ENCODE measurements around the gene ZNF83. TPM values are rescaled to one million over a fixed set of nuclear protein-coding genes. Genes with fewer than 3 reads are reported as not detected.
"Not testable (repeated sequence)": the region's sequence is repeated elsewhere in the genome, so short reads cannot be mapped to it uniquely, and the experiment has no call there.

The ZNF83 gene
- total RNA-seq, 1 experiment from 2014 or later: 5.3 TPM

DNA sequence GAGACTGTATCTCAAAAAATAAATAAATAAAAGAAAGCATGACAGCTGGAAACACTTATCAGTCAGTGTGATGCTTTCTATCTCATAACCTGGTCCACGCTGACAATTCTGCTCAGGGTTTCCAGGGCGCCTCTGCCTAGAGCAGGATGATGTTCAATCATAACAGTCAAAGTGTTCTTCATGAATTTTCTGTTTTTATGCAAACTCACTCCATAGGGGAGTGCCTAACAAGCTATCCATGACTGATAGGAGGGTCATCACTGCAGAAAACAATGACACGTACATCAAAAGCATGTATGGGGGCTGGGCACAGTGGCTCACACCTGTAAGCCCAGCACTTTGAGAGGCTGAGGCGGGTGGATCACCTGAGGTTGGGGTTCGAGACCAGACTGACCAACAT lies 41.4 kb upstream of the ZNF83 start:
- TF ChIP-seq, protein P1, sequence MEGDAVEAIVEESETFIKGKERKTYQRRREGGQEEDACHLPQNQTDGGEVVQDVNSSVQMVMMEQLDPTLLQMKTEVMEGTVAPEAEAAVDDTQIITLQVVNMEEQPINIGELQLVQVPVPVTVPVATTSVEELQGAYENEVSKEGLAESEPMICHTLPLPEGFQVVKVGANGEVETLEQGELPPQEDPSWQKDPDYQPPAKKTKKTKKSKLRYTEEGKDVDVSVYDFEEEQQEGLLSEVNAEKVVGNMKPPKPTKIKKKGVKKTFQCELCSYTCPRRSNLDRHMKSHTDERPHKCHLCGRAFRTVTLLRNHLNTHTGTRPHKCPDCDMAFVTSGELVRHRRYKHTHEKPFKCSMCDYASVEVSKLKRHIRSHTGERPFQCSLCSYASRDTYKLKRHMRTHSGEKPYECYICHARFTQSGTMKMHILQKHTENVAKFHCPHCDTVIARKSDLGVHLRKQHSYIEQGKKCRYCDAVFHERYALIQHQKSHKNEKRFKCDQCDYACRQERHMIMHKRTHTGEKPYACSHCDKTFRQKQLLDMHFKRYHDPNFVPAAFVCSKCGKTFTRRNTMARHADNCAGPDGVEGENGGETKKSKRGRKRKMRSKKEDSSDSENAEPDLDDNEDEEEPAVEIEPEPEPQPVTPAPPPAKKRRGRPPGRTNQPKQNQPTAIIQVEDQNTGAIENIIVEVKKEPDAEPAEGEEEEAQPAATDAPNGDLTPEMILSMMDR (IDR thresholded peaks at IDR 0.05; ENCODE audit: unreplicated experiment): no peak
- Mint-ChIP-seq H3K36me3 (ENCODE audit: insufficient read depth, unreplicated experiment) (no peaks in the 10 kb centered on the region), H3K27ac (ENCODE audit: unreplicated experiment) (no peak overlapping the region), H3K9me3 (ENCODE audit: low read depth, unreplicated experiment) (peaks cover 23% of the 10 kb centered on the region), H3K27me3 (ENCODE audit: unreplicated experiment) (no peaks in the 10 kb centered on the region), H3K4me3 (ENCODE audit: low read depth, unreplicated experiment) (no peak overlapping the region), H3K4me1 (ENCODE audit: low read depth, unreplicated experiment) (no peaks in the 10 kb centered on the region)
- no peak for DNase-seq
- intact Hi-C loops (cut with micrococcal nuclease; ENCODE audit: unreplicated experiment): no loop called here
- CTCF ChIA-PET: no interaction called here
- BruUV-seq (replicated peaks): no TSS peak

DNA sequence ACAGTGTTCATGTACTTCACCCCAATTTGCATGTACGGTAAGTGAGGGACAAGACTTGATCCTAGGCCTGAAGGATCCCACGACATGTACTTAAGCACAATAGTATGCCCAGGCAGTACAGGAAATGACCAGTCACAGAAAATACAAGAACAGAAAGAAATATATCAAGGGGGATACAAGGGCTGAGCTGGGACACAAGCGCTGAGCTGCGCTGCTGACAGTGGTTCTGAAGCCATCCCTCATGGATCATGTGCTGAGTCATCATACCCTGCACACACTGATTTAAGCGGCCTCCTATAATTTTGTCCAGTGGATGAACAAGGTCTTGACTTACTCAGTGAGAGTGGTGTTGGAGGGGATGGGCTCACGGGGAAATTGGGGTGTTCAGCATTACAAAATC lies 37.1 kb upstream of the ZNF83 start:
- H3K4me3 Mint-ChIP-seq (ENCODE audit: low read depth, unreplicated experiment); H3K27me3 Mint-ChIP-seq (ENCODE audit: unreplicated experiment); DNase-seq; CTCF ChIA-PET; H3K27ac Mint-ChIP-seq (ENCODE audit: unreplicated experiment); H3K36me3 Mint-ChIP-seq (ENCODE audit: insufficient read depth, unreplicated experiment); H3K4me1 Mint-ChIP-seq (ENCODE audit: low read depth, unreplicated experiment); BruUV-seq (replicated peaks); intact Hi-C loops (cut with micrococcal nuclease; ENCODE audit: unreplicated experiment): not testable (repeated sequence)
- H3K9me3 Mint-ChIP-seq (ENCODE audit: low read depth, unreplicated experiment): peaks cover 15% of the 10 kb centered on the region

DNA sequence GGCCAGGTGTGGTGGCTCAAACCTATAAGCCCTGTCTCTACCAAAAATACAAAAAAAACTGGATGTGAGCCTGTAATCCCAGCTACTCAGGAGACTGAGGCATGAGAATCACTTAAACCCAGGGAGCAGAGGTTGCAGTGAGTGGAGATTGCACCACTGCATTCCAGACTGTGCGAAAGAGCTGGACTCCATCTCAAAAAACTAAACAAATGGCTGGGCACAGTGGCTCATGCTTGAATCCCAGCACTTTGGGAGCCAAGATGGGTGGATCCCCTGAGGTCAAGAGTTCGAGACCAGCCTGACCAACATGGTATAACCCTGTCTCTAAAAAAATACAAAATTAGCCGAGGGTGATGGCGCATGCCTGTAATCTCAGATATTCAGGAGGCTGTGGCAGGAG lies 34.9 kb upstream of the ZNF83 start:
- no TSS peak for BruUV-seq (replicated peaks)
- Mint-ChIP-seq H3K27ac (ENCODE audit: unreplicated experiment) (no peak overlapping the region), H3K4me1 (ENCODE audit: low read depth, unreplicated experiment) (no peaks in the 10 kb centered on the region), H3K4me3 (ENCODE audit: low read depth, unreplicated experiment) (no peak overlapping the region), H3K36me3 (ENCODE audit: insufficient read depth, unreplicated experiment) (peaks cover 5% of the 10 kb centered on the region), H3K9me3 (ENCODE audit: low read depth, unreplicated experiment) (peaks cover 15% of the 10 kb centered on the region), H3K27me3 (ENCODE audit: unreplicated experiment) (no peaks in the 10 kb centered on the region)
- CTCF ChIA-PET: no interaction called here
- intact Hi-C loops (cut with micrococcal nuclease; ENCODE audit: unreplicated experiment): no loop called here
- DNase-seq: no peak
- TF ChIP-seq, protein P1 (IDR thresholded peaks at IDR 0.05; ENCODE audit: unreplicated experiment): no peak

DNA sequence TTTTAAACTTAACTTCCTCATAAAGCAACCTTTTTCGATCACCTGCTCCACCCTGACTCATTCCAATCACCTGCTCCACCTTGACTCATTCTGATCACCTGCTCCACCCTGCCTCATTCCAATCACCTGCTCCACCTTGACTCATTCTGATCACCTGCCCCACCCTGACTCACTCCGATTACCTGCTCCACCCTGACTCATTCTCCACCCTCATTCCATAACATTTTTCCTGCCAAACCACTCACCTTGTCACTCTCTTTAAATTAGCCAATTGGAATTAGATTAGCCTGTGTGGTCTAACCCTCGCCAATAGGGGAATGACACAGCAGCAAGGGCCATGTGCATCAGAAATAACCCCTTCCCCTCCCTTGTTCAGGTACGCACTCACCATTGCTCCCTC lies 31.9 kb upstream of the ZNF83 start:
- peaks cover 5% of the 10 kb centered on the region for H3K36me3 Mint-ChIP-seq (ENCODE audit: insufficient read depth, unreplicated experiment)
- BruUV-seq (replicated peaks): no TSS peak
- TF ChIP-seq, protein P1 (IDR thresholded peaks at IDR 0.05; ENCODE audit: unreplicated experiment): no peak
- H3K4me1 Mint-ChIP-seq (ENCODE audit: low read depth, unreplicated experiment): no peaks in the 10 kb centered on the region
- no peaks in the 10 kb centered on the region for H3K27me3 Mint-ChIP-seq (ENCODE audit: unreplicated experiment)
- intact Hi-C loops (cut with micrococcal nuclease; ENCODE audit: unreplicated experiment): no loop called here
- no peak overlapping the region for H3K27ac Mint-ChIP-seq (ENCODE audit: unreplicated experiment)
- H3K4me3 Mint-ChIP-seq (ENCODE audit: low read depth, unreplicated experiment): no peak overlapping the region
- H3K9me3 Mint-ChIP-seq (ENCODE audit: low read depth, unreplicated experiment): peaks cover 18% of the 10 kb centered on the region
- CTCF ChIA-PET: no interaction called here
- no peak for DNase-seq

DNA sequence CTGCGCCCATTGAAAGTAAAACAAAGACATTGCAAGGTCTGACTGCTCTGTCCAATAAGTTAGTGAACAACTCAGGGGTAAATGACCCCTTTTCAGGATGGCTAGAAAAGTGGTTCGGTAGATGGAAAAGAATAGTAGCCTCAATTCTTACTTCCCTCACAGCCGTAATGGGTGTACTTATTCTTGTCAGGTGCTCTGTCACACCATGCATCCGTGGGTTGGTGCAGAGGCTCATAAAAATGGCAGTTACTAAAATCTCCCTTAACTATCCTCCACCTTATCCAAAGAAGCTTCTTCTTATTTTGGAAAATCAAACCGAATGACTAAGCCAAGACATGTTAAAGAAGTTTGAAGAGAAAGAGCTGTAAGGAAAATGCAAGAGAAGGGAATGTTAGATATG lies 31.4 kb upstream of the ZNF83 start:
- H3K36me3 Mint-ChIP-seq (ENCODE audit: insufficient read depth, unreplicated experiment): peaks cover 5% of the 10 kb centered on the region
- H3K4me1 Mint-ChIP-seq (ENCODE audit: low read depth, unreplicated experiment): no peaks in the 10 kb centered on the region
- H3K9me3 Mint-ChIP-seq (ENCODE audit: low read depth, unreplicated experiment): peaks cover 16% of the 10 kb centered on the region
- TF ChIP-seq, protein P1 (IDR thresholded peaks at IDR 0.05; ENCODE audit: unreplicated experiment): no peak
- no TSS peak for BruUV-seq (replicated peaks)
- CTCF ChIA-PET: no interaction called here
- H3K27me3 Mint-ChIP-seq (ENCODE audit: unreplicated experiment): no peaks in the 10 kb centered on the region
- DNase-seq: no peak
- no peak overlapping the region for H3K27ac Mint-ChIP-seq (ENCODE audit: unreplicated experiment)
- H3K4me3 Mint-ChIP-seq (ENCODE audit: low read depth, unreplicated experiment): no peak overlapping the region
- intact Hi-C loops (cut with micrococcal nuclease; ENCODE audit: unreplicated experiment): no loop called here

All from Calu3 (cell line).